Neuronal stem cell (in vitro differentiated cells): ENCODE measurements around the gene CDK17.

ENCODE experiments used
- DNase-seq: peaks from one replicate; pipeline ENCODE4 v3.0.0-alpha.2; 2013; ENCODE audit warnings: low spot score
- H2AFZ ChIP-seq: one replicate; pipeline ENCODE4 v1.6.1; 2013; ENCODE audit warnings: mild to moderate bottlenecking, low read length, inconsistent platforms
- H2AK5ac ChIP-seq: 2 replicates; pipeline ENCODE4 v1.6.1; 2013; ENCODE audit warnings: low read depth, mild to moderate bottlenecking, inconsistent platforms, low read length, moderate library complexity, mixed read lengths
- H2BK120ac ChIP-seq: 2 replicates; pipeline ENCODE4 v1.6.1; 2013; ENCODE audit warnings: low read depth, mild to moderate bottlenecking, inconsistent platforms, low read length, moderate library complexity, mixed read lengths
- H2BK12ac ChIP-seq: one replicate; pipeline ENCODE4 v1.6.1; 2013; ENCODE audit warnings: low read length, inconsistent platforms
- H2BK15ac ChIP-seq: 2 replicates; pipeline ENCODE4 v1.6.1; 2013; ENCODE audit warnings: mild to moderate bottlenecking, low read length, inconsistent platforms, mixed read lengths
- H2BK5ac ChIP-seq: one replicate; pipeline ENCODE4 v1.6.1; 2013; ENCODE audit warnings: inconsistent platforms, mild to moderate bottlenecking, low read length, moderate library complexity
- H3K14ac ChIP-seq: one replicate; pipeline ENCODE4 v1.6.1; 2013; ENCODE audit warnings: low read length, inconsistent platforms
- H3K18ac ChIP-seq: 2 replicates; pipeline ENCODE4 v1.6.1; 2013; ENCODE audit warnings: low read length, inconsistent platforms
- H3K23ac ChIP-seq: 2 replicates; pipeline ENCODE4 v1.6.1; 2013; ENCODE audit warnings: low read depth, mild to moderate bottlenecking, mixed read lengths, low read length, inconsistent platforms; ENCODE audit not compliant: poor library complexity
- H3K27ac ChIP-seq: replicated peaks from 3 replicates; pipeline ENCODE4 v1.5.1; 2013; ENCODE audit warnings: low read length, inconsistent platforms
- H3K27me3 ChIP-seq, 3 experiments: 2 replicates each; pipeline ENCODE4 v1.6.1; 2013; ENCODE audit warnings: low read length in 3 of 3, mild to moderate bottlenecking in 2 of 3, inconsistent platforms in 1 of 3, low read depth in 1 of 3, mixed read lengths in 1 of 3, moderate library complexity in 1 of 3; ENCODE audit not compliant: control insufficient read depth in 3 of 3, insufficient read depth in 3 of 3
- H3K36me3 ChIP-seq, 2 donors: replicated peaks in 1 of 2; 2 replicates each; pipeline ENCODE4 v1.6.1; 2013; ENCODE audit warnings: low read length in 2 of 2; ENCODE audit not compliant: control insufficient read depth in 2 of 2, insufficient read depth in 2 of 2
- H3K4ac ChIP-seq: 2 replicates; pipeline ENCODE4 v1.6.1; 2013; ENCODE audit warnings: inconsistent platforms, mild to moderate bottlenecking, low read length, moderate library complexity
- H3K4me1 ChIP-seq, 2 donors: 1 replicate in 1 of 2; 2 replicates in 1 of 2; pipeline ENCODE4 v1.6.1; 2013; ENCODE audit warnings: low read length in 2 of 2, low read depth in 1 of 2; ENCODE audit not compliant: control insufficient read depth in 2 of 2, insufficient read depth in 1 of 2
- H3K4me2 ChIP-seq: one replicate; pipeline ENCODE4 v1.6.1; 2013; ENCODE audit warnings: mild to moderate bottlenecking, low read length, inconsistent platforms; ENCODE audit not compliant: insufficient read depth, poor library complexity, severe bottlenecking
- H3K4me3 ChIP-seq, 2 donors: 2 replicates each; pipeline ENCODE4 v1.5.1; 2013; ENCODE audit warnings: low read length in 2 of 2, mild to moderate bottlenecking in 2 of 2, inconsistent platforms in 1 of 2, moderate library complexity in 1 of 2
- H3K79me1 ChIP-seq: one replicate; pipeline ENCODE4 v1.6.1; 2013; ENCODE audit warnings: low read depth, mild to moderate bottlenecking, inconsistent platforms, low read length, moderate library complexity
- H3K9ac ChIP-seq: one replicate; pipeline ENCODE4 v1.6.1; 2013; ENCODE audit warnings: mild to moderate bottlenecking, low read depth, low read length, inconsistent platforms; ENCODE audit not compliant: poor library complexity
- H3K9me3 ChIP-seq, 2 donors: replicated peaks in 1 of 2; 2 replicates each; pipeline versions ENCODE3 to v1.6.1; 2013; ENCODE audit warnings: low read length in 2 of 2, mild to moderate bottlenecking in 2 of 2, inconsistent platforms in 1 of 2, low read depth in 1 of 2, mixed read lengths in 1 of 2, moderate library complexity in 1 of 2; ENCODE audit not compliant: control insufficient read depth in 2 of 2, insufficient read depth in 1 of 2
- H4K8ac ChIP-seq: one replicate; pipeline ENCODE4 v1.6.1; 2013; ENCODE audit warnings: low read depth, mild to moderate bottlenecking, inconsistent platforms, low read length, moderate library complexity
- H4K91ac ChIP-seq: one replicate; pipeline ENCODE4 v1.6.1; 2013; ENCODE audit warnings: low read length, low read depth, mild to moderate bottlenecking, inconsistent platforms; ENCODE audit not compliant: poor library complexity
- WGBS, 2 donors: extraction: QIAGEN DNeasy Blood & Tissue Kit; methylation state at CpG; one replicate each; pipeline ENCODE4 v1.1.7; 2013; ENCODE audit warnings: missing lambda C conversion rate in 2 of 2, mixed read lengths in 1 of 2; ENCODE audit not compliant: insufficient read length in 2 of 2, insufficient replicate concordance in 1 of 2; ENCODE audit errors: extremely low coverage in 2 of 2; 5-methylcytosine and 5-hydroxymethylcytosine counted together

CDK17 gene

GRCh38 chr12:96334502-96334901, 65.7 kb downstream of the CDK17 start:
- H3K23ac ChIP-seq: no peak overlapping the region
- H2BK5ac ChIP-seq: no peak overlapping the region
- no peak overlapping the region for H2BK120ac ChIP-seq
- no peak overlapping the region for H2BK12ac ChIP-seq
- no peak overlapping the region for H3K27ac ChIP-seq
- H3K27me3 ChIP-seq: no peaks in the 10 kb centered on the region
- H2AFZ ChIP-seq: no peak overlapping the region
- no peak overlapping the region for H3K9ac ChIP-seq
- DNase-seq: no peak
- H3K4me3 ChIP-seq: no peak overlapping the region
- no CpG with 5 or more reads among the region's 2 CpGs for WGBS, 2 donors
- no peak overlapping the region for H3K14ac ChIP-seq
- no peak overlapping the region for H2AK5ac ChIP-seq
- H4K8ac ChIP-seq: no peak overlapping the region
- no peak overlapping the region for H3K18ac ChIP-seq
- no peaks in the 10 kb centered on the region for H3K79me1 ChIP-seq
- H2BK15ac ChIP-seq: no peak overlapping the region
- no peak overlapping the region for H3K4ac ChIP-seq
- H3K9me3 ChIP-seq: peaks cover 4 to 24% of the 10 kb centered on the region in 2 donors
- no peak overlapping the region for H4K91ac ChIP-seq
- H3K4me2 ChIP-seq: no peak overlapping the region
- peaks cover 0 to 32% of the 10 kb centered on the region in 2 donors for H3K36me3 ChIP-seq
- no peaks in the 10 kb centered on the region for H3K4me1 ChIP-seq

GRCh38 chr12:96329545-96329944, 70.7 kb downstream of the CDK17 start:
- Histone ChIP-seq H4K91ac (no peak overlapping the region), H2BK15ac (no peak overlapping the region), H3K4ac (no peak overlapping the region), H3K14ac (no peak overlapping the region), H3K27me3 (no peaks in the 10 kb centered on the region), H2BK12ac (no peak overlapping the region), H2AK5ac (no peak overlapping the region), H3K36me3 (peaks cover 0 to 49% of the 10 kb centered on the region in 2 donors), H3K4me3 (no peak overlapping the region), H3K9me3 (peaks cover 3% of the 10 kb centered on the region in 2 donors), H3K4me2 (no peak overlapping the region), H3K79me1 (no peaks in the 10 kb centered on the region), H2BK120ac (no peak overlapping the region), H4K8ac (no peak overlapping the region), H2BK5ac (no peak overlapping the region), H2AFZ (no peak overlapping the region), H3K27ac (no peak overlapping the region), H3K4me1 (no peaks in the 10 kb centered on the region), H3K9ac (no peak overlapping the region), H3K18ac (no peak overlapping the region), H3K23ac (no peak overlapping the region)
- no CpG with 5 or more reads among the region's 3 CpGs for WGBS, 2 donors
- DNase-seq: no peak

GRCh38 chr12:96329018-96329417, 71.2 kb downstream of the CDK17 start:
- no peak overlapping the region for H3K4me3 ChIP-seq
- H3K36me3 ChIP-seq: peaks cover 0 to 53% of the 10 kb centered on the region in 2 donors
- no peak overlapping the region for H2BK120ac ChIP-seq
- H2AFZ ChIP-seq: no peak overlapping the region
- H3K23ac ChIP-seq: no peak overlapping the region
- H4K8ac ChIP-seq: no peak overlapping the region
- no peak overlapping the region for H2BK5ac ChIP-seq
- no peak overlapping the region for H2AK5ac ChIP-seq
- no peaks in the 10 kb centered on the region for H3K27me3 ChIP-seq
- H3K4me1 ChIP-seq: no peaks in the 10 kb centered on the region
- H3K18ac ChIP-seq: no peak overlapping the region
- no peak overlapping the region for H2BK15ac ChIP-seq
- no peak overlapping the region for H3K4ac ChIP-seq
- H3K9ac ChIP-seq: no peak overlapping the region
- WGBS, 2 donors: no CpG with 5 or more reads among the region's 2 CpGs
- H3K4me2 ChIP-seq: no peak overlapping the region
- H2BK12ac ChIP-seq: no peak overlapping the region
- H3K27ac ChIP-seq: no peak overlapping the region
- H4K91ac ChIP-seq: no peak overlapping the region
- H3K79me1 ChIP-seq: no peaks in the 10 kb centered on the region
- no peak overlapping the region for H3K14ac ChIP-seq
- DNase-seq: no peak
- H3K9me3 ChIP-seq: peaks cover 3% of the 10 kb centered on the region in 2 donors

- Histone ChIP-seq H4K8ac (no peak overlapping the region), H2BK15ac (no peak overlapping the region), H3K36me3 (peaks cover 2 to 59% of the 10 kb centered on the region in 2 donors), H3K14ac (no peak overlapping the region), H3K27ac (no peak overlapping the region), H3K4ac (no peak overlapping the region), H3K9me3 (peaks cover 3% of the 10 kb centered on the region in 2 donors), H3K9ac (no peak overlapping the region), H3K18ac (no peak overlapping the region), H3K27me3 (no peaks in the 10 kb centered on the region), H2BK12ac (no peak overlapping the region), H3K4me3 (no peak overlapping the region), H2AK5ac (no peak overlapping the region), H2AFZ (no peak overlapping the region), H3K4me1 (no peaks in the 10 kb centered on the region), H2BK120ac (no peak overlapping the region), H3K23ac (no peak overlapping the region), H2BK5ac (no peak overlapping the region), H3K79me1 (no peaks in the 10 kb centered on the region), H3K4me2 (no peak overlapping the region), H4K91ac (no peak overlapping the region)
- no CpG with 5 or more reads among the region's 3 CpGs for WGBS, 2 donors
- DNase-seq: no peak
These were observed 72.3 kb downstream of the CDK17 start for GRCh38 chr12:96327889-96328288.
